Measurements from ENCODE around the gene MSMP. TPM values are rescaled to one million over a fixed set of nuclear protein-coding genes. Genes with fewer than 3 reads are reported as not detected.

The MSMP gene
- total and polyA plus RNA-seq, 2 donors (not counting 1 experiment from before 2014, with no cell fraction given), result 2.3 to 3.9 TPM

GRCh38 chr9:35783418-35783817 lies 29.3 kb upstream of the MSMP start:
- peaks cover 0 to 10% of the 10 kb centered on the region in 2 experiments for H3K36me3 ChIP-seq (replicated peaks in 1 of 2; ENCODE audit: control extremely low read depth in 1 of 2, control insufficient read depth in 1 of 2, extremely low read depth in 1 of 2, insufficient read depth in 2 of 2, low read length in 1 of 2)
- no peak overlapping the region for H3K4me3 Mint-ChIP-seq
- no peak overlapping the region for H3K4me3 ChIP-seq (ENCODE audit: control extremely low read depth in 1 of 5, extremely low read depth in 1 of 5, insufficient read depth in 1 of 5, low read depth in 2 of 5, low read length in 4 of 5)
- no peak for TF ChIP-seq CTCF (IDR thresholded peaks at IDR 0.05)
- no peak for TF ChIP-seq EZH2 (IDR thresholded peaks at IDR 0.05; ENCODE audit: borderline replicate concordance, insufficient read depth, low read depth, low read length, poor library complexity, severe bottlenecking)
- no peaks in the 10 kb centered on the region for H3K27me3 ChIP-seq (replicated peaks in 1 of 4; ENCODE audit: control extremely low read depth in 1 of 4, control insufficient read depth in 3 of 4, insufficient read depth in 4 of 4, low read length in 3 of 4)
- no peak overlapping the region for H3K27ac ChIP-seq (ENCODE audit: low read length in 2 of 2)
- ChIA-PET CTCF (interaction anchor here (1.5 to 2.0 kb wide), 2 partner anchors 23 to 27 kb away, joined by 5 to 7 read pairs; no protein-coding TSS in a partner anchor), POLR2A (no interaction called here)
- no peaks in the 10 kb centered on the region for H3K27me3 Mint-ChIP-seq
- DNase-seq (no peak), ATAC-seq (ENCODE audit: low read depth) (no peak)
- H3K79me2 ChIP-seq (ENCODE audit: control insufficient read depth, insufficient read depth, low read length), result peaks cover 8% of the 10 kb centered on the region
- H3K4me2 ChIP-seq (replicated peaks; ENCODE audit: low read depth, low read length, poor library complexity, severe bottlenecking), result no peak overlapping the region
- no peaks in the 10 kb centered on the region for H4K20me1 ChIP-seq (ENCODE audit: control insufficient read depth, insufficient read depth, low read length, poor library complexity, severe bottlenecking)
- no peaks in the 10 kb centered on the region for H3K9me3 ChIP-seq (ENCODE audit: control extremely low read depth in 1 of 3, control insufficient read depth in 2 of 3, insufficient read depth in 1 of 3, low read length in 2 of 3)
- no peaks in the 10 kb centered on the region for H3K4me1 Mint-ChIP-seq
- H2AFZ ChIP-seq (ENCODE audit: insufficient read depth, low read depth, low read length, poor library complexity, severe bottlenecking), result no peak overlapping the region
- intact Hi-C loops (cut with micrococcal nuclease), result no loop called here
- no peak overlapping the region for H3K27ac Mint-ChIP-seq
- no peaks in the 10 kb centered on the region for H3K9me3 Mint-ChIP-seq (ENCODE audit: insufficient read depth)
- no peaks in the 10 kb centered on the region for H3K4me1 ChIP-seq (ENCODE audit: control insufficient read depth in 2 of 2, insufficient read depth in 2 of 2, low read length in 2 of 2)
- H3K9ac ChIP-seq (ENCODE audit: low read length), result no peak overlapping the region

GRCh38 chr9:35781066-35781465 lies 27.0 kb upstream of the MSMP start:
- peaks cover 2 to 3% of the 10 kb centered on the region in 2 donors for H3K4me1 ChIP-seq (ENCODE audit: control insufficient read depth in 2 of 2, insufficient read depth in 2 of 2, low read length in 2 of 2)
- no peak overlapping the region for H3K27ac Mint-ChIP-seq
- TF ChIP-seq EZH2 (IDR thresholded peaks at IDR 0.05; ENCODE audit: borderline replicate concordance, insufficient read depth, low read depth, low read length, poor library complexity, severe bottlenecking) (no peak), CTCF (IDR thresholded peaks at IDR 0.05) (no peak)
- no peak overlapping the region for H3K4me3 Mint-ChIP-seq
- peaks cover 8% of the 10 kb centered on the region for H3K79me2 ChIP-seq (ENCODE audit: control insufficient read depth, insufficient read depth, low read length)
- H3K9me3 Mint-ChIP-seq (ENCODE audit: insufficient read depth), result no peaks in the 10 kb centered on the region
- no peak overlapping the region for H3K27ac ChIP-seq (ENCODE audit: low read length in 2 of 2)
- no peaks in the 10 kb centered on the region for H3K27me3 ChIP-seq (replicated peaks in 1 of 4; ENCODE audit: control extremely low read depth in 1 of 4, control insufficient read depth in 3 of 4, insufficient read depth in 4 of 4, low read length in 3 of 4)
- peaks cover 2% of the 10 kb centered on the region for H3K4me1 Mint-ChIP-seq
- H3K9me3 ChIP-seq (ENCODE audit: control extremely low read depth in 1 of 3, control insufficient read depth in 2 of 3, insufficient read depth in 1 of 3, low read length in 2 of 3), result no peaks in the 10 kb centered on the region
- H3K27me3 Mint-ChIP-seq, result no peaks in the 10 kb centered on the region
- no peak overlapping the region for H3K4me2 ChIP-seq (replicated peaks; ENCODE audit: low read depth, low read length, poor library complexity, severe bottlenecking)
- no peak overlapping the region for H2AFZ ChIP-seq (ENCODE audit: insufficient read depth, low read depth, low read length, poor library complexity, severe bottlenecking)
- no peak overlapping the region for H3K4me3 ChIP-seq (ENCODE audit: control extremely low read depth in 1 of 5, extremely low read depth in 1 of 5, insufficient read depth in 1 of 5, low read depth in 2 of 5, low read length in 4 of 5)
- no CpG with 5 or more reads among the region's 2 CpGs for WGBS (ENCODE audit: insufficient coverage)
- DNase-seq (no peak), ATAC-seq (ENCODE audit: low read depth) (no peak)
- intact Hi-C loops (cut with micrococcal nuclease), result no loop called here
- ChIA-PET CTCF (interaction anchor here (1.0 to 1.6 kb wide), 3 partner anchors 9 to 45 kb away, joined by 3 to 4 read pairs (median 4); no protein-coding TSS in a partner anchor), POLR2A (interaction anchor here (0.7 kb wide), 1 partner anchor 25 kb away, joined by 9 read pairs; no protein-coding TSS in a partner anchor)
- no peaks in the 10 kb centered on the region for H4K20me1 ChIP-seq (ENCODE audit: control insufficient read depth, insufficient read depth, low read length, poor library complexity, severe bottlenecking)
- H3K36me3 ChIP-seq (replicated peaks in 1 of 2; ENCODE audit: control extremely low read depth in 1 of 2, control insufficient read depth in 1 of 2, extremely low read depth in 1 of 2, insufficient read depth in 2 of 2, low read length in 1 of 2), result peaks cover 0 to 6% of the 10 kb centered on the region in 2 experiments
- no peak overlapping the region for H3K9ac ChIP-seq (ENCODE audit: low read length)
